ENCODE measurements around the gene USP35. TPM values are rescaled to one million over a fixed set of nuclear protein-coding genes. Genes with fewer than 3 reads are reported as not detected.

USP35 gene, protein sequence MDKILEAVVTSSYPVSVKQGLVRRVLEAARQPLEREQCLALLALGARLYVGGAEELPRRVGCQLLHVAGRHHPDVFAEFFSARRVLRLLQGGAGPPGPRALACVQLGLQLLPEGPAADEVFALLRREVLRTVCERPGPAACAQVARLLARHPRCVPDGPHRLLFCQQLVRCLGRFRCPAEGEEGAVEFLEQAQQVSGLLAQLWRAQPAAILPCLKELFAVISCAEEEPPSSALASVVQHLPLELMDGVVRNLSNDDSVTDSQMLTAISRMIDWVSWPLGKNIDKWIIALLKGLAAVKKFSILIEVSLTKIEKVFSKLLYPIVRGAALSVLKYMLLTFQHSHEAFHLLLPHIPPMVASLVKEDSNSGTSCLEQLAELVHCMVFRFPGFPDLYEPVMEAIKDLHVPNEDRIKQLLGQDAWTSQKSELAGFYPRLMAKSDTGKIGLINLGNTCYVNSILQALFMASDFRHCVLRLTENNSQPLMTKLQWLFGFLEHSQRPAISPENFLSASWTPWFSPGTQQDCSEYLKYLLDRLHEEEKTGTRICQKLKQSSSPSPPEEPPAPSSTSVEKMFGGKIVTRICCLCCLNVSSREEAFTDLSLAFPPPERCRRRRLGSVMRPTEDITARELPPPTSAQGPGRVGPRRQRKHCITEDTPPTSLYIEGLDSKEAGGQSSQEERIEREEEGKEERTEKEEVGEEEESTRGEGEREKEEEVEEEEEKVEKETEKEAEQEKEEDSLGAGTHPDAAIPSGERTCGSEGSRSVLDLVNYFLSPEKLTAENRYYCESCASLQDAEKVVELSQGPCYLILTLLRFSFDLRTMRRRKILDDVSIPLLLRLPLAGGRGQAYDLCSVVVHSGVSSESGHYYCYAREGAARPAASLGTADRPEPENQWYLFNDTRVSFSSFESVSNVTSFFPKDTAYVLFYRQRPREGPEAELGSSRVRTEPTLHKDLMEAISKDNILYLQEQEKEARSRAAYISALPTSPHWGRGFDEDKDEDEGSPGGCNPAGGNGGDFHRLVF
- 8.9 TPM for total RNA-seq
- long read RNA-seq, partial matches to known transcripts = 4 of 5 reads
- long read RNA-seq, other reads (novel, unspliced or antisense) = 1 of 5 reads

DNA sequence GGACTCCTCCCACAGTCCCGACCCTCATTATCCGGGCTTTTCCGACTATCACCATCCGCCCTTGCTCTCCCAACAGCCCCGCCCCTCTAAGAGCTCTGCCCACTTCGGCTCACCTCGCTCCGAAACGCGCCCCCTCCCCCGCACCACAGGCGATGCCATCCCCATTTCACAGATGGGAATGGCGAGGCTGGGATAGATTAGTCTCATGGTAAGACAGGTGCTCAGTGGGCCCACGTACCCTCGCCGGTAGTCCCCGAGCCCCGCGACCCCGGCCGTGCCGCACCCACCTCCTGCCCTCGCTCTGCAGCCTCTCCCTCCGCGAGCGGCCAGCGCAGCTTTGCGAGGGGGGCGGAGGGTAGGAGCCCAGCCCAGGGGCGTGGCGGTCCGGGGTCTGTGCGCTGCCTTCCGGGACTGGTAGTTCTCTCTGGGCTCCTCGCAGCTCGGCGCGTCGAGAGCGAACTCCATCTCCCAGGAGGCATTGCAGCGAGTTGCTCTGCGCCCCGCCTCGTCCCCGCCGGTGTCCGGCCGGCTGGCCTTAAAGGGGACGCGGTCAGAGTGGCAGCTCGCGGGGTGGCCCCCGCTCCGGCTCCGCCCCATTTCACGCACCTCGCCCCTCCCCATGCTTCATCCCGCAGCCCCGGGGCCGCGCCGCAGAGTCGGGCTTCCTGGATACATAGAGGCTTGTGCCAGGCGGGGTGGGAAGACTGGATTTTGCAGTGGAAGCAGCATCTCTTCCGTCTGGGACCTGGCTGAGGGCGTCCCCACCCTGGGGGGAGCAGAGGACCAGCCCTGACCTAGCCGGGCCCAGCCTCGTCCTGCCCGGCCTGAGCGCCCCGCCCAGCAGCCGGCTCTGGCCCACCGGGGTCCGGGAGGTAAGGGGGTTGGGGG is at the start of gene USP35, which contains the start of gene KCTD21:
Gene USP35 (plus strand): TSS at position 634 of the 888 bp plus-strand sequence. CDS start 7,327 bp downstream, outside the sequence.
Gene KCTD21 (minus strand): TSS at position 341 of the 888 bp plus-strand sequence. CDS start 14,072 bp downstream, outside the sequence.
- intact Hi-C loops (cut with DNase I) = loop anchor here (5.0 kb wide), 1 partner anchor 46 kb away; no protein-coding TSS in a partner anchor

GRCh38 chr11:78139422-78140391 is 49.0 kb upstream of the USP35 start, which contains the start of gene ALG8:
Gene ALG8, minus strand, starts transcription at chr11:78139626. Its CDS starts 38 bp downstream, at chr11:78139588.
- intact Hi-C loops (cut with DNase I) = loop anchor here (5.0 kb wide), 3 partner anchors 48 to 278 kb away; partner anchors contain the start of genes GAB2, KCTD21 and USP35
- peak; percentile 98 for DNase-seq (ENCODE audit: low spot score)

More for the DNA sequence above, at the start of gene USP35, which contains the start of gene KCTD21:
- peak; percentile 100 for DNase-seq (ENCODE audit: low spot score)

- no peak for DNase-seq (ENCODE audit: low spot score)
- intact Hi-C loops (cut with DNase I) = loop anchor here (5.0 kb wide), 1 partner anchor 47 kb away; the partner anchor contains the start of genes KCTD21 and USP35
Measured at GRCh38 chr11:78140392-78141077, 48.2 kb upstream of the USP35 start.

DNA sequence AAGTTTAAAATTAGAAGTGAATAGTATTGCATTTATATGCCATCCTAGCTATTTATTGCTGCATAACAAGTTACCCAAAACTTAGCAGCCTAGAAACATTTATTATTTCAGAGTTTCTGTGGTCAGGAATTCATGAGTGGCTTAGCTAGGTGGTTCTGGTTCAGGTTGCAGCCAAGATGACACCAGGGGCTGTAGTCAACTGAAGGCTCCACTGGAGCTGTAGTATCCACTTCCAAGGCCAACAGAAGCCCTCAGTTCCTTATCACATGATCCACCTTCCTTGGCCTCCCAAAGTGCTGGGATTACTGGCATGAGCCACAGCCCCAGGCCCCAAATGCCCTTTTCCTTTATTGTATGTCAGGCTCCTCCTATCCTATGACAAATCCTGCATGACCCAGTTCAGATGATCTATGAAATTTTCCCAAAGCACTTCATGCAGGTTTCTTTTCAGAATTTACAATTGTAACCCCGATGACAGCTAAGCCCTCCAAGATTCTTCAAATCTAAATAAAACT is 43.2 kb upstream of the USP35 start:
- intact Hi-C loops (cut with DNase I) = loop anchor here (5.0 kb wide), 1 partner anchor 422 kb away; no protein-coding TSS in a partner anchor
- DNase-seq (ENCODE audit: low spot score) = no peak

- intact Hi-C loops (cut with DNase I) = loop anchor here (5.0 kb wide), 1 partner anchor 419 kb away; no protein-coding TSS in a partner anchor
- no peak for DNase-seq (ENCODE audit: low spot score)
Measured at GRCh38 chr11:78147807-78148206, 40.9 kb upstream of the USP35 start.

- intact Hi-C loops (cut with DNase I) = loop anchor here (5.0 kb wide), 1 partner anchor 418 kb away; no protein-coding TSS in a partner anchor
- no peak for DNase-seq (ENCODE audit: low spot score)
Measured at GRCh38 chr11:78149646-78150045, 39.1 kb upstream of the USP35 start.

DNA sequence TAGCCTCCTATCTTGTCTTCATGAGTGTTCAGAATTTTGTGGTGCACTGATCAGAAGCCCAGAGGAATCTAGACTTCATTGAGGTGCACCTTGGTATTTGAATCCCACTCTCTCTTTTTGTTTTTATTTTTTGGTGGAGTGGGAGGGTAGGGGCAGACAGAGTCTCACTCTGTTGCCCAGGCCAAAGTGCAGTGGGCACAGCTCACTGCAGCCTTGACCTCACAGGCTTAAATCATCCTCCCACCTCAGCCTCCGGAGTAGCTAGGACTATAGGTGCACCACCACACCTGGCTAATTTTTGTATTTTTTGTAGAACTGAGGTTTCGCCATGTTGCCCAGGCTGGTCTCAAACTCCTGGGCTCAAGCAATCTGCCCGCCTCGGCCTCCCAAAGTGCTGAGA is 38.4 kb upstream of the USP35 start:
- intact Hi-C loops (cut with DNase I) = no loop called here
- no peak for DNase-seq (ENCODE audit: low spot score)

DNA sequence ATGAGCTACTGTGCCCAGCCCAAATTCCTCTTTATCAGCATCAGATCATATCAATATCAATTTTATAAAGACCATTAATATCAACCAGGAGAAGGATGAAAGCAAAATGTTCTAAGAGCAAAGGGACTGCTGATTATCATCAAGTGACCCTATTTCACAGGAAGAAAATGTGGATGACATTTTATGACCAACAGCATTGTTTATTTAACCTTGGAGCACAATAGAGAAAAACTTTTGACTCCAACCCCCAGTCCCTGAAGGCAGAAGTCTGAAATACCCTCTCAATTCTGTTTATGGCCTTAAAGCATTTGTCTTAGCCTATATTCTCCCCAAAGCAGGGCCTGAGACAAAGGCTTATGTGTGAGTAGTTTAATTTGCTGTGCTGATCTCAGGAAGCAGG is 38.0 kb upstream of the USP35 start:
- intact Hi-C loops (cut with DNase I) = no loop called here
- no peak for DNase-seq (ENCODE audit: low spot score)

GRCh38 chr11:78151804-78152203 is 36.9 kb upstream of the USP35 start:
- intact Hi-C loops (cut with DNase I) = no loop called here

GRCh38 chr11:78156127-78156844 is 32.4 kb upstream of the USP35 start:
- DNase-seq (ENCODE audit: low spot score) = no peak
- intact Hi-C loops (cut with DNase I) = no loop called here

More at GRCh38 chr11:78151804-78152203, 36.9 kb upstream of the USP35 start:
- DNase-seq (ENCODE audit: low spot score) = no peak

GRCh38 chr11:78158987-78159652 is 29.6 kb upstream of the USP35 start:
- DNase-seq (ENCODE audit: low spot score) = no peak
- intact Hi-C loops (cut with DNase I) = no loop called here

DNA sequence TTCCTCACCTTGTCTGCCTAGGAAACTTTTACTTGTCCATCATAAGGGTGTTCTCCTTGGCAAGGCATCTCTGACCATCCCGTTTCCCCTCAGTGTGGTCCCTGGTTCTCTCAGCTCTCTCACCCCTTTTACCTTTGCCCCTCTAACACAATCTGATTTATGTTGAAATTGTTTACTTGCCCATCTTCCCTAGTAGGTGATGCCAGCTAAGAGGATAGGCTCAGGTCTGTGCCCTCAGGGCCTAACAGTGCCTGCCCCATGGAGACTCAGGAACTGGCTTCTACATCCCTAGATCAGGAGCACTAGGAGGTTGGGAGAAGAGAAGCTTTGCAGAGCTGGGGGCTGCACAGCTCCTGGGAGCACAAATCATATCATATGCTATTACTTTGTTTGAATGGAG is 28.2 kb upstream of the USP35 start:
- DNase-seq (ENCODE audit: low spot score) = no peak
- intact Hi-C loops (cut with DNase I) = no loop called here

GRCh38 chr11:78161346-78161745 is 27.4 kb upstream of the USP35 start:
- no peak for DNase-seq (ENCODE audit: low spot score)
- intact Hi-C loops (cut with DNase I) = no loop called here

DNA sequence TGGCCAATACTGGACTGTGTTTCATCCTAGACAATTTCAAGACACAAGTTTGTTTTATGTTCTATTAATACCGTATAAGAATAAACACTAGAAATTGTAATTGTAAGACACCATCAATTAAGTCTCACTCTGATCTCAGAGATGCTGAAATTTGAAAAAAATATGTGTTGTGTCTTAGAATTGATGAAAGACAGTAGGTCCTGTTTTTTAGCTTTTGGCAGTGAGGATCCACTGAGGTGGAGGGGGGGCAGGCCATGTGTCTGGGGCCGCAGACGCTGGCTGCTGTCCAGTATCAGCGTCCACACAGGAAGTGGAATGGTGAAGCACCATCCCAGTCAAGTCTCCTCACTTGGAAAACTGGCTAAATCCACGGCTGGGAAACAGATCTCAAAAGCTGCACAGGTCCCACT is 26.8 kb upstream of the USP35 start:
- intact Hi-C loops (cut with DNase I) = no loop called here
- peak; percentile 80 for DNase-seq (ENCODE audit: low spot score)

GRCh38 chr11:78163828-78164227 is 24.9 kb upstream of the USP35 start:
- intact Hi-C loops (cut with DNase I) = no loop called here
- DNase-seq (ENCODE audit: low spot score) = no peak
